HEK293 (cell line): ENCODE measurements around the gene CXCL5.

Experiments used
- CTCF ChIA-PET: fragments of 350-600 bp; formaldehyde crosslinking; extraction: SDS; loops from one replicate; lab custom pipeline; 2021; ENCODE audit warnings: antibody characterized with exemption; lab: Yijun Ruan, JAX
- POLR2A ChIA-PET: fragments of 300-600 bp; formaldehyde crosslinking; extraction: SDS; loops from one replicate; lab custom pipeline; 2020; ENCODE audit warnings: antibody characterized with exemption, inconsistent platforms; lab: Yijun Ruan, JAX
- H3K27ac ChIP-seq: fragments of 200-500 bp; sonication (Bioruptor generic); 2 replicates; pipeline ENCODE4 v1.5.1; 2014; ENCODE audit warnings: low read depth, low read length, control low read depth, inconsistent platforms; ENCODE audit errors: extremely low read depth
- H3K36me3 ChIP-seq, 2 experiments: fragments of 200-500 bp in 1 of 2; sonication (Bioruptor generic) in 1 of 2; 1 replicate in 1 of 2; 2 replicates in 1 of 2; pipeline ENCODE4 v1.5.1; 2014 to 2017; ENCODE audit warnings: inconsistent platforms in 2 of 2, low read length in 2 of 2; ENCODE audit not compliant: control insufficient read depth in 2 of 2, insufficient read depth in 1 of 2
- H3K4me1 ChIP-seq: fragments of 200-500 bp; sonication (Bioruptor generic); 2 replicates; pipeline ENCODE4 v1.5.1; 2014; ENCODE audit warnings: mild to moderate bottlenecking, low read length, inconsistent platforms; ENCODE audit not compliant: control insufficient read depth, insufficient read depth
- H3K4me3 ChIP-seq: 2 replicates; pipeline ENCODE4 v1.5.1; 2011; ENCODE audit warnings: low read depth, mild to moderate bottlenecking, control low read depth, low read length, moderate library complexity
- H3K9me3 ChIP-seq: fragments of 200-500 bp; sonication (Bioruptor generic); 2 replicates; pipeline ENCODE4 v1.5.1; 2014; ENCODE audit warnings: low read depth, low read length, inconsistent platforms; ENCODE audit not compliant: control insufficient read depth, insufficient read depth
- BCL11A ChIP-seq: fragments of 450-650 bp; formaldehyde crosslinking; IDR thresholded peaks from 2 replicates; pipeline ENCODE4 v1.5.1; 2016; ENCODE audit warnings: low read depth, missing biosample characterization, missing genetic modification characterization
- KLF16 ChIP-seq: fragments of 450-650 bp; formaldehyde crosslinking; IDR thresholded peaks from 2 replicates; pipeline ENCODE4 v1.5.1; 2017; ENCODE audit warnings: missing biosample characterization, missing genetic modification characterization
- MEIS1 ChIP-seq: sonication (generic); formaldehyde crosslinking; IDR thresholded peaks from 2 replicates; pipeline ENCODE4 v1.8.1; 2022; ENCODE audit warnings: missing genetic modification reagents, mild to moderate bottlenecking, borderline replicate concordance
- OVOL3 ChIP-seq: fragments of 450-650 bp; formaldehyde crosslinking; IDR thresholded peaks from 2 replicates; pipeline ENCODE4 v1.5.1; 2016; ENCODE audit warnings: missing biosample characterization, missing genetic modification characterization
- WT1 ChIP-seq: fragments of 450-650 bp; formaldehyde crosslinking; IDR thresholded peaks from 2 replicates; pipeline ENCODE4 v1.5.1; 2016; ENCODE audit warnings: missing biosample characterization, missing genetic modification characterization
- ZIC2 ChIP-seq: fragments of 450-650 bp; formaldehyde crosslinking; IDR thresholded peaks from 2 replicates; pipeline ENCODE4 v1.5.1; 2016; ENCODE audit warnings: missing biosample characterization, missing genetic modification characterization
- ZNF112 ChIP-seq: fragments of 450-650 bp; formaldehyde crosslinking; IDR thresholded peaks from 2 replicates; pipeline ENCODE4 v1.5.0; 2017; ENCODE audit warnings: missing biosample characterization, missing genetic modification characterization
- ZNF157 ChIP-seq: fragments of 450-650 bp; formaldehyde crosslinking; IDR thresholded peaks from 2 replicates; pipeline ENCODE4 v1.5.1; 2016; ENCODE audit warnings: missing biosample characterization, missing genetic modification characterization
- ZNF311 ChIP-seq: fragments of 450-650 bp; formaldehyde crosslinking; IDR thresholded peaks from 2 replicates; pipeline ENCODE4 v1.5.1; 2017; ENCODE audit warnings: missing biosample characterization, missing genetic modification characterization, borderline replicate concordance
- ZNF366 ChIP-seq: fragments of 450-650 bp; formaldehyde crosslinking; conservative IDR thresholded peaks from 2 replicates; pipeline ENCODE4 v1.5.1; 2016; ENCODE audit warnings: missing biosample characterization, missing genetic modification characterization
- ZNF600 ChIP-seq: fragments of 450-650 bp; formaldehyde crosslinking; IDR thresholded peaks from 2 replicates; pipeline ENCODE4 v1.5.1; 2016; ENCODE audit warnings: missing biosample characterization, missing genetic modification characterization
- ZNF623 ChIP-seq: fragments of 450-650 bp; formaldehyde crosslinking; IDR thresholded peaks from 2 replicates; pipeline ENCODE4 v1.5.1; 2016; ENCODE audit warnings: missing biosample characterization, missing genetic modification characterization
- ZNF830 ChIP-seq: fragments of 450-650 bp; IDR thresholded peaks from 2 replicates; pipeline ENCODE4 v1.5.0; 2018; ENCODE audit warnings: missing biosample characterization, missing genetic modification characterization, low read depth, mild to moderate bottlenecking, moderate library complexity
- TF ChIP-seq, protein P1 (sequence below): fragments of 450-650 bp; IDR thresholded peaks from 2 replicates; pipeline ENCODE4 v1.5.1; 2018; ENCODE audit warnings: missing biosample characterization, missing genetic modification characterization
- TF ChIP-seq, protein P2 (sequence below): fragments of 450-650 bp; formaldehyde crosslinking; IDR thresholded peaks from 2 replicates; pipeline ENCODE4 v1.5.1; 2016; ENCODE audit warnings: missing biosample characterization, missing genetic modification characterization
- TF ChIP-seq, protein P3 (sequence below): fragments of 450-650 bp; formaldehyde crosslinking; IDR thresholded peaks from 2 replicates; pipeline ENCODE4 v1.5.1; 2016; ENCODE audit warnings: missing biosample characterization, missing genetic modification characterization
- TF ChIP-seq, protein P4 (sequence below): fragments of 450-650 bp; formaldehyde crosslinking; conservative IDR thresholded peaks from 2 replicates; pipeline ENCODE4 v1.5.1; 2016; ENCODE audit warnings: low read depth, missing biosample characterization, missing genetic modification characterization

Gene CXCL5

DNA sequence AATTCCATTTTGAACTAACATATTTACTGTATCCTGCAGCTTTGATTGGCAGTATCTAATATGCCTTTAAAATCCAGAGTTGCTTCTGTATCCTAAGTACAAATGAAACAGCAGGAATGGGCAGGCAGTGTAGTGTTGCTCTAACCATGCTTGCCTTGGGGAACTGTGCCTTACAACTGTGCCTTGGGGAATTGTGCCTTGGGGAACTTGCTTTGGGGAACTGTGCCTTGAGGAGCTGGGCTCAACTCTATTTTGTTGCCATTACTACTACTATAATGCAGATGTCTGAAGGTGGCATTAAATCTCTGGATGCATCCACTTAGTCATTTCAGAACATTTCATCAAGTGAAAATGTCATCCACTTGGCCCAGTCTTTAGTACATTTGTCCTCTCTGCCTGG lies 33.1 kb upstream of the CXCL5 start:
- Histone ChIP-seq H3K4me3 (no peak overlapping the region), H3K4me1 (no peaks in the 10 kb centered on the region), H3K9me3 (no peaks in the 10 kb centered on the region), H3K27ac (no peak overlapping the region), H3K36me3 (no peaks in the 10 kb centered on the region)
- ChIA-PET CTCF (interaction anchor here (0.6 kb wide), 1 partner anchor 21 kb away, joined by 3 read pairs; no protein-coding TSS in a partner anchor), POLR2A (no interaction called here)
- TF ChIP-seq ZNF830 (tag by site-specific recombination) (no peak), MEIS1 (CRISPR knock-in tag) (no peak)

DNA sequence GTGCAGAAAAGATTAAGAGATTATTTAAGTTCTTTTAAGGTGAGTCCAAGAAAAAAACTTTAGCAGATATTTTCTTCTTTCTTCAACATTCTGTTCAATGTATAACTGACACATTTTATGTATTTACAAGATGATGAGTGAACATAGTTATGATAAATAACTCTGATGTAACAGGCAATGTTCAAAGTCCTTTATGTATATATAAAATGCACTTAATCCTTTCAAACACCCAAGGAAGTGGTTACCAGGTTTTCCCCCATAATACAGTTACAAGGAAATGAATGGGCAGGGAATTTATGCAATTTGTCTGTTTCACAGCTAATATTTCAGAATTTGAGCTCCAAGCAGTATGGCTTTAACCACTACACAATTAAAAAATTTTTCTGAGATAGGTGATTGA lies 31.8 kb upstream of the CXCL5 start:
- Histone ChIP-seq H3K4me1 (no peaks in the 10 kb centered on the region), H3K27ac (no peak overlapping the region), H3K9me3 (no peaks in the 10 kb centered on the region), H3K36me3 (no peaks in the 10 kb centered on the region), H3K4me3 (no peak overlapping the region)
- ChIA-PET POLR2A (no interaction called here), CTCF (no interaction called here)
- TF ChIP-seq ZIC2 (tag by site-specific recombination) (no peak), ZNF157 (tag by site-specific recombination) (no peak), ZNF366 (tag by site-specific recombination) (no peak), OVOL3 (tag by site-specific recombination) (no peak), ZNF112 (no peak), KLF16 (tag by site-specific recombination) (no peak), WT1 (no peak), ZNF830 (tag by site-specific recombination) (no peak), BCL11A (no peak), ZNF311 (no peak), ZNF600 (no peak), ZNF623 (tag by site-specific recombination) (no peak)
- TF ChIP-seq, protein P1, sequence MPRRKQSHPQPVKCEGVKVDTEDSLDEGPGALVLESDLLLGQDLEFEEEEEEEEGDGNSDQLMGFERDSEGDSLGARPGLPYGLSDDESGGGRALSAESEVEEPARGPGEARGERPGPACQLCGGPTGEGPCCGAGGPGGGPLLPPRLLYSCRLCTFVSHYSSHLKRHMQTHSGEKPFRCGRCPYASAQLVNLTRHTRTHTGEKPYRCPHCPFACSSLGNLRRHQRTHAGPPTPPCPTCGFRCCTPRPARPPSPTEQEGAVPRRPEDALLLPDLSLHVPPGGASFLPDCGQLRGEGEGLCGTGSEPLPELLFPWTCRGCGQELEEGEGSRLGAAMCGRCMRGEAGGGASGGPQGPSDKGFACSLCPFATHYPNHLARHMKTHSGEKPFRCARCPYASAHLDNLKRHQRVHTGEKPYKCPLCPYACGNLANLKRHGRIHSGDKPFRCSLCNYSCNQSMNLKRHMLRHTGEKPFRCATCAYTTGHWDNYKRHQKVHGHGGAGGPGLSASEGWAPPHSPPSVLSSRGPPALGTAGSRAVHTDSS, result no peak
- TF ChIP-seq, protein P2, sequence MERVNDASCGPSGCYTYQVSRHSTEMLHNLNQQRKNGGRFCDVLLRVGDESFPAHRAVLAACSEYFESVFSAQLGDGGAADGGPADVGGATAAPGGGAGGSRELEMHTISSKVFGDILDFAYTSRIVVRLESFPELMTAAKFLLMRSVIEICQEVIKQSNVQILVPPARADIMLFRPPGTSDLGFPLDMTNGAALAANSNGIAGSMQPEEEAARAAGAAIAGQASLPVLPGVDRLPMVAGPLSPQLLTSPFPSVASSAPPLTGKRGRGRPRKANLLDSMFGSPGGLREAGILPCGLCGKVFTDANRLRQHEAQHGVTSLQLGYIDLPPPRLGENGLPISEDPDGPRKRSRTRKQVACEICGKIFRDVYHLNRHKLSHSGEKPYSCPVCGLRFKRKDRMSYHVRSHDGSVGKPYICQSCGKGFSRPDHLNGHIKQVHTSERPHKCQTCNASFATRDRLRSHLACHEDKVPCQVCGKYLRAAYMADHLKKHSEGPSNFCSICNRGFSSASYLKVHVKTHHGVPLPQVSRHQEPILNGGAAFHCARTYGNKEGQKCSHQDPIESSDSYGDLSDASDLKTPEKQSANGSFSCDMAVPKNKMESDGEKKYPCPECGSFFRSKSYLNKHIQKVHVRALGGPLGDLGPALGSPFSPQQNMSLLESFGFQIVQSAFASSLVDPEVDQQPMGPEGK (tag by site-specific recombination), result no peak
- TF ChIP-seq, protein P3, sequence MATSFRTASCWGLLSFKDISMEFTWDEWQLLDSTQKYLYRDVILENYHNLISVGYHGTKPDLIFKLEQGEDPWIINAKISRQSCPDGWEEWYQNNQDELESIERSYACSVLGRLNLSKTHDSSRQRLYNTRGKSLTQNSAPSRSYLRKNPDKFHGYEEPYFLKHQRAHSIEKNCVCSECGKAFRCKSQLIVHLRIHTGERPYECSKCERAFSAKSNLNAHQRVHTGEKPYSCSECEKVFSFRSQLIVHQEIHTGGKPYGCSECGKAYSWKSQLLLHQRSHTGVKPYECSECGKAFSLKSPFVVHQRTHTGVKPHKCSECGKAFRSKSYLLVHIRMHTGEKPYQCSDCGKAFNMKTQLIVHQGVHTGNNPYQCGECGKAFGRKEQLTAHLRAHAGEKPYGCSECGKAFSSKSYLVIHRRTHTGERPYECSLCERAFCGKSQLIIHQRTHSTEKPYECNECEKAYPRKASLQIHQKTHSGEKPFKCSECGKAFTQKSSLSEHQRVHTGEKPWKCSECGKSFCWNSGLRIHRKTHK, result no peak
- TF ChIP-seq, protein P4, sequence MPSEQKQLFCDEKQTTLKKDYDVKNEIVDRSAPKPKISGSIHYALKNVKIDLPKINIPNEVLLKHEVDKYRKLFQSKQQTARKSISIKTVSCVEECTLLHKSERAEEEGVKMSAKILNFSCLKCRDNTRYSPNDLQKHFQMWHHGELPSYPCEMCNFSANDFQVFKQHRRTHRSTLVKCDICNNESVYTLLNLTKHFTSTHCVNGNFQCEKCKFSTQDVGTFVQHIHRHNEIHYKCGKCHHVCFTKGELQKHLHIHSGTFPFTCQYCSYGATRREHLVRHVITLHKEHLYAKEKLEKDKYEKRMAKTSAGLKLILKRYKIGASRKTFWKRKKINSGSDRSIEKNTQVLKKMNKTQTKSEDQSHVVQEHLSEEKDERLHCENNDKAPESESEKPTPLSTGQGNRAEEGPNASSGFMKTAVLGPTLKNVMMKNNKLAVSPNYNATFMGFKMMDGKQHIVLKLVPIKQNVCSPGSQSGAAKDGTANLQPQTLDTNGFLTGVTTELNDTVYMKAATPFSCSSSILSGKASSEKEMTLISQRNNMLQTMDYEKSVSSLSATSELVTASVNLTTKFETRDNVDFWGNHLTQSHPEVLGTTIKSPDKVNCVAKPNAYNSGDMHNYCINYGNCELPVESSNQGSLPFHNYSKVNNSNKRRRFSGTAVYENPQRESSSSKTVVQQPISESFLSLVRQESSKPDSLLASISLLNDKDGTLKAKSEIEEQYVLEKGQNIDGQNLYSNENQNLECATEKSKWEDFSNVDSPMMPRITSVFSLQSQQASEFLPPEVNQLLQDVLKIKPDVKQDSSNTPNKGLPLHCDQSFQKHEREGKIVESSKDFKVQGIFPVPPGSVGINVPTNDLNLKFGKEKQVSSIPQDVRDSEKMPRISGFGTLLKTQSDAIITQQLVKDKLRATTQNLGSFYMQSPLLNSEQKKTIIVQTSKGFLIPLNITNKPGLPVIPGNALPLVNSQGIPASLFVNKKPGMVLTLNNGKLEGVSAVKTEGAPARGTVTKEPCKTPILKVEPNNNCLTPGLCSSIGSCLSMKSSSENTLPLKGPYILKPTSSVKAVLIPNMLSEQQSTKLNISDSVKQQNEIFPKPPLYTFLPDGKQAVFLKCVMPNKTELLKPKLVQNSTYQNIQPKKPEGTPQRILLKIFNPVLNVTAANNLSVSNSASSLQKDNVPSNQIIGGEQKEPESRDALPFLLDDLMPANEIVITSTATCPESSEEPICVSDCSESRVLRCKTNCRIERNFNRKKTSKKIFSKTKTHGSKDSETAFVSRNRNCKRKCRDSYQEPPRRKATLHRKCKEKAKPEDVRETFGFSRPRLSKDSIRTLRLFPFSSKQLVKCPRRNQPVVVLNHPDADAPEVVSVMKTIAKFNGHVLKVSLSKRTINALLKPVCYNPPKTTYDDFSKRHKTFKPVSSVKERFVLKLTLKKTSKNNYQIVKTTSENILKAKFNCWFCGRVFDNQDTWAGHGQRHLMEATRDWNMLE (tag by site-specific recombination), result no peak
